Uterus (tissue), 4 donors: Measurements from ENCODE around the gene REV3L. TPM values are rescaled to one million over a fixed set of nuclear protein-coding genes. Genes with fewer than 3 reads are reported as not detected.

Experiments
- DNase-seq, 2 donors: peaks; one replicate each; pipeline ENCODE4 v3.0.0-alpha.2; 2019 to 2020
- H3K27ac ChIP-seq, 2 donors: fragments of 200-600 bp; sonication (generic); 1 replicate in 1 of 2; 2 replicates in 1 of 2; pipeline ENCODE4 v1.5.1; 2016 to 2018
- H3K27me3 ChIP-seq, 2 donors: fragments of 200-600 bp; sonication (generic); one replicate each; pipeline ENCODE4 v1.5.1; 2018 to 2019; ENCODE audit warnings: control low read depth in 1 of 2
- H3K36me3 ChIP-seq, 2 donors: fragments of 200-600 bp; sonication (generic); one replicate each; pipeline ENCODE4 v1.5.1; 2019; ENCODE audit warnings: control low read depth in 1 of 2
- H3K4me1 ChIP-seq, 2 donors: fragments of 200-600 bp; sonication (generic); one replicate each; pipeline ENCODE4 v1.5.1; 2018 to 2019; ENCODE audit warnings: control low read depth in 1 of 2
- H3K4me3 ChIP-seq, 2 donors: fragments of 200-600 bp; sonication (generic); 1 replicate in 1 of 2; 2 replicates in 1 of 2; pipeline ENCODE4 v1.5.1; 2018 to 2019; ENCODE audit warnings: mild to moderate bottlenecking in 1 of 2
- H3K9me3 ChIP-seq, 2 donors: fragments of 200-600 bp; sonication (generic); one replicate each; pipeline ENCODE4 v1.5.1; 2019; ENCODE audit warnings: control low read depth in 1 of 2
- POLR2A ChIP-seq, 2 donors: fragments of 450-650 bp; IDR thresholded peaks; one replicate each; pipeline ENCODE4 v1.6.1; 2016; ENCODE audit warnings: antibody characterized with exemption in 2 of 2, mild to moderate bottlenecking in 1 of 2, moderate library complexity in 1 of 2
- intact Hi-C: fragments of 100-400 bp; cut with DNase I; formaldehyde crosslinking; loops from one replicate; pipeline ENCODE4 v1.15.1; 2023; ENCODE audit warnings: low total_unique reads
- total RNA-seq, 4 donors: library from RNA; depleted of rRNA in 3 of 4; stranded (reverse); fragments of >200 nt in 3 of 4; gene quantifications; one replicate each; pipeline versions ENCODE4 v1.1.0 to v1.2.4, GENCODE V29; 2014 to 2023
- TF ChIP-seq, protein P1 (sequence below), 4 experiments: fragments of 200-600 bp in 2 of 4; fragments of 450-650 bp in 2 of 4; sonication (generic) in 2 of 4; IDR thresholded peaks; one replicate each; pipeline ENCODE4 v1.5.1; 2016 to 2019; ENCODE audit warnings: antibody characterized with exemption in 4 of 4, mild to moderate bottlenecking in 2 of 4, moderate library complexity in 1 of 4
- donor health status: DM: yes; HTN: yes; CAD: no.

The REV3L gene
- total RNA-seq, 4 donors from 2014 or later: 67.9 to 318 (median 127) TPM

GRCh38 chr6:111252726-111253125 is 230.3 kb downstream of the REV3L start:
- intact Hi-C loops: no loop called here
- no peak overlapping the region for H3K4me3 ChIP-seq
- no peak for TF ChIP-seq POLR2A (IDR thresholded peaks at IDR 0.05)
- TF ChIP-seq, protein P1, sequence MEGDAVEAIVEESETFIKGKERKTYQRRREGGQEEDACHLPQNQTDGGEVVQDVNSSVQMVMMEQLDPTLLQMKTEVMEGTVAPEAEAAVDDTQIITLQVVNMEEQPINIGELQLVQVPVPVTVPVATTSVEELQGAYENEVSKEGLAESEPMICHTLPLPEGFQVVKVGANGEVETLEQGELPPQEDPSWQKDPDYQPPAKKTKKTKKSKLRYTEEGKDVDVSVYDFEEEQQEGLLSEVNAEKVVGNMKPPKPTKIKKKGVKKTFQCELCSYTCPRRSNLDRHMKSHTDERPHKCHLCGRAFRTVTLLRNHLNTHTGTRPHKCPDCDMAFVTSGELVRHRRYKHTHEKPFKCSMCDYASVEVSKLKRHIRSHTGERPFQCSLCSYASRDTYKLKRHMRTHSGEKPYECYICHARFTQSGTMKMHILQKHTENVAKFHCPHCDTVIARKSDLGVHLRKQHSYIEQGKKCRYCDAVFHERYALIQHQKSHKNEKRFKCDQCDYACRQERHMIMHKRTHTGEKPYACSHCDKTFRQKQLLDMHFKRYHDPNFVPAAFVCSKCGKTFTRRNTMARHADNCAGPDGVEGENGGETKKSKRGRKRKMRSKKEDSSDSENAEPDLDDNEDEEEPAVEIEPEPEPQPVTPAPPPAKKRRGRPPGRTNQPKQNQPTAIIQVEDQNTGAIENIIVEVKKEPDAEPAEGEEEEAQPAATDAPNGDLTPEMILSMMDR (IDR thresholded peaks at IDR 0.05): no peak
- DNase-seq: no peak
- H3K4me1 ChIP-seq: no peaks in the 10 kb centered on the region
- no peaks in the 10 kb centered on the region for H3K27me3 ChIP-seq
- H3K9me3 ChIP-seq: no peaks in the 10 kb centered on the region
- no peak overlapping the region for H3K27ac ChIP-seq
- no peaks in the 10 kb centered on the region for H3K36me3 ChIP-seq

- intact Hi-C loops: no loop called here
- Histone ChIP-seq H3K36me3 (no peaks in the 10 kb centered on the region), H3K4me1 (no peaks in the 10 kb centered on the region), H3K27me3 (no peaks in the 10 kb centered on the region), H3K9me3 (no peaks in the 10 kb centered on the region), H3K27ac (no peak overlapping the region), H3K4me3 (no peak overlapping the region)
- DNase-seq: no peak
- TF ChIP-seq, protein P1 (IDR thresholded peaks at IDR 0.05): no peak
- no peak for TF ChIP-seq POLR2A (IDR thresholded peaks at IDR 0.05)
Measured at GRCh38 chr6:111250791-111251354, 232.1 kb downstream of the REV3L start.

Other genes with a start within 250 kb of the REV3L start
- 10 to 100 TPM; 17.2 to 64.4 (median 25.4) TPM for gene TRAF3IP2, start 122.7 kb upstream of the REV3L start, total RNA-seq